ENCODE data around the gene DNAH17. TPM values are rescaled to one million over a fixed set of nuclear protein-coding genes. Genes with fewer than 3 reads are reported as not detected.

Gene DNAH17
- polyA plus RNA-seq, 3 donors from 2014 or later, result 0.09 TPM; not detected in 2

GRCh38 chr17:78433780-78434335, 143.3 kb downstream of the DNAH17 start:
- no peaks in the 10 kb centered on the region for H3K4me1 Mint-ChIP-seq
- H3K4me3 Mint-ChIP-seq, result no peak overlapping the region
- no peaks in the 10 kb centered on the region for H3K9me3 Mint-ChIP-seq
- H3K27me3 Mint-ChIP-seq (ENCODE audit: low read depth in 3 of 3), result peaks cover 4 to 12% (median 7%) of the 10 kb centered on the region in 3 donors
- no peak for DNase-seq
- no peak overlapping the region for H3K27ac Mint-ChIP-seq
- peaks cover 0 to 3% (median 0%) of the 10 kb centered on the region in 3 donors for H3K36me3 Mint-ChIP-seq

- no peaks in the 10 kb centered on the region for H3K9me3 Mint-ChIP-seq
- no peak overlapping the region for H3K4me3 Mint-ChIP-seq
- no peaks in the 10 kb centered on the region for H3K4me1 Mint-ChIP-seq
- H3K36me3 Mint-ChIP-seq, result peaks cover 0 to 3% (median 0%) of the 10 kb centered on the region in 3 donors
- peaks cover 2 to 7% (median 4%) of the 10 kb centered on the region in 3 donors for H3K27me3 Mint-ChIP-seq (ENCODE audit: low read depth in 3 of 3)
- H3K27ac Mint-ChIP-seq, result no peak overlapping the region
- no peak for DNase-seq
Measured at GRCh38 chr17:78433013-78433727, 144.0 kb downstream of the DNAH17 start.

- Mint-ChIP-seq H3K9me3 (no peaks in the 10 kb centered on the region), H3K4me1 (no peaks in the 10 kb centered on the region), H3K4me3 (no peak overlapping the region), H3K36me3 (peaks cover 0 to 3% (median under 1%) of the 10 kb centered on the region in 3 donors), H3K27ac (no peak overlapping the region), H3K27me3 (ENCODE audit: low read depth in 3 of 3) (peaks cover 2 to 3% (median 2%) of the 10 kb centered on the region in 3 donors)
- no peak for DNase-seq
Measured at GRCh38 chr17:78432226-78433012, 144.8 kb downstream of the DNAH17 start.

- Mint-ChIP-seq H3K27ac (no peak overlapping the region), H3K27me3 (ENCODE audit: low read depth in 3 of 3) (peaks cover 0 to 2% (median 0%) of the 10 kb centered on the region in 3 donors), H3K9me3 (no peaks in the 10 kb centered on the region), H3K4me1 (no peaks in the 10 kb centered on the region), H3K4me3 (no peak overlapping the region), H3K36me3 (peaks cover 0 to 3% (median 3%) of the 10 kb centered on the region in 3 donors)
- DNase-seq, result no peak
Measured at GRCh38 chr17:78431692-78431958, 145.6 kb downstream of the DNAH17 start.

GRCh38 chr17:78430892-78431691, 146.1 kb downstream of the DNAH17 start:
- Mint-ChIP-seq H3K4me3 (no peak overlapping the region), H3K27me3 (ENCODE audit: low read depth in 3 of 3) (peaks cover 0 to 2% (median 0%) of the 10 kb centered on the region in 3 donors), H3K9me3 (no peaks in the 10 kb centered on the region), H3K36me3 (peaks cover 0 to 3% (median 3%) of the 10 kb centered on the region in 3 donors), H3K27ac (no peak overlapping the region), H3K4me1 (no peaks in the 10 kb centered on the region)
- DNase-seq, result no peak

- no peak overlapping the region for H3K4me3 Mint-ChIP-seq
- no peak for DNase-seq
- peaks cover 0 to 8% (median 3%) of the 10 kb centered on the region in 3 donors for H3K36me3 Mint-ChIP-seq
- peaks cover 0 to 1% of the 10 kb centered on the region in 2 donors for H3K4me1 Mint-ChIP-seq
- no peak overlapping the region for H3K27ac Mint-ChIP-seq
- peaks cover 0 to 2% (median 0%) of the 10 kb centered on the region in 3 donors for H3K27me3 Mint-ChIP-seq (ENCODE audit: low read depth in 3 of 3)
- no peaks in the 10 kb centered on the region for H3K9me3 Mint-ChIP-seq
Measured at GRCh38 chr17:78429618-78429995, 147.6 kb downstream of the DNAH17 start.

GRCh38 chr17:78428836-78429617, 148.2 kb downstream of the DNAH17 start:
- peaks cover 3 to 11% (median 4%) of the 10 kb centered on the region in 3 donors for H3K36me3 Mint-ChIP-seq
- no peak overlapping the region for H3K4me3 Mint-ChIP-seq
- DNase-seq, result no peak
- H3K27me3 Mint-ChIP-seq (ENCODE audit: low read depth in 3 of 3), result peaks cover 0 to 2% (median 0%) of the 10 kb centered on the region in 3 donors
- no peaks in the 10 kb centered on the region for H3K9me3 Mint-ChIP-seq
- H3K27ac Mint-ChIP-seq, result no peak overlapping the region
- H3K4me1 Mint-ChIP-seq, result peaks cover 1 to 7% of the 10 kb centered on the region in 2 donors

GRCh38 chr17:78428025-78428575, 149.1 kb downstream of the DNAH17 start:
- Mint-ChIP-seq H3K27me3 (ENCODE audit: low read depth in 3 of 3) (peaks cover 0 to 2% (median under 1%) of the 10 kb centered on the region in 3 donors), H3K9me3 (no peaks in the 10 kb centered on the region), H3K27ac (peak overlapping the region in 1 of 6 donors; percentile 34), H3K4me1 (peaks cover 2 to 7% of the 10 kb centered on the region in 2 donors), H3K4me3 (no peak overlapping the region), H3K36me3 (peaks cover 3 to 12% (median 4%) of the 10 kb centered on the region in 3 donors)
- no peak for DNase-seq

GRCh38 chr17:78427140-78427539, 150.1 kb downstream of the DNAH17 start:
- H3K27me3 Mint-ChIP-seq (ENCODE audit: low read depth in 3 of 3), result peaks cover 0 to 2% (median 2%) of the 10 kb centered on the region in 3 donors
- H3K4me3 Mint-ChIP-seq, result no peak overlapping the region
- no peaks in the 10 kb centered on the region for H3K9me3 Mint-ChIP-seq
- H3K36me3 Mint-ChIP-seq, result peaks cover 3 to 14% (median 4%) of the 10 kb centered on the region in 3 donors
- H3K27ac Mint-ChIP-seq, result no peak overlapping the region
- H3K4me1 Mint-ChIP-seq, result peaks cover 4 to 7% of the 10 kb centered on the region in 2 donors
- DNase-seq, result no peak

- no peak overlapping the region for H3K4me3 Mint-ChIP-seq
- no peaks in the 10 kb centered on the region for H3K9me3 Mint-ChIP-seq
- peaks cover 3 to 14% (median 4%) of the 10 kb centered on the region in 3 donors for H3K36me3 Mint-ChIP-seq
- peaks cover 0 to 2% (median under 1%) of the 10 kb centered on the region in 3 donors for H3K27me3 Mint-ChIP-seq (ENCODE audit: low read depth in 3 of 3)
- peaks cover 5 to 7% of the 10 kb centered on the region in 2 donors for H3K4me1 Mint-ChIP-seq
- no peak overlapping the region for H3K27ac Mint-ChIP-seq
- DNase-seq, result no peak
Measured at GRCh38 chr17:78426293-78426879, 150.8 kb downstream of the DNAH17 start.

- Mint-ChIP-seq H3K4me1 (peaks cover 5 to 7% of the 10 kb centered on the region in 2 donors), H3K27me3 (ENCODE audit: low read depth in 3 of 3) (peaks cover 0 to 2% (median 0%) of the 10 kb centered on the region in 3 donors), H3K9me3 (no peaks in the 10 kb centered on the region), H3K27ac (no peak overlapping the region), H3K36me3 (peaks cover 8 to 20% (median 9%) of the 10 kb centered on the region in 3 donors), H3K4me3 (no peak overlapping the region)
- DNase-seq, result no peak
Measured at GRCh38 chr17:78425429-78425828, 151.8 kb downstream of the DNAH17 start.

GRCh38 chr17:78423961-78424675, 153.1 kb downstream of the DNAH17 start:
- H3K27ac Mint-ChIP-seq, result no peak overlapping the region

More at GRCh38 chr17:78423961-78424675, 153.1 kb downstream of the DNAH17 start:
- H3K27me3 Mint-ChIP-seq (ENCODE audit: low read depth in 3 of 3), result peaks cover 0 to 2% (median 0%) of the 10 kb centered on the region in 3 donors
- no peak for DNase-seq
- H3K4me3 Mint-ChIP-seq, result no peak overlapping the region
- H3K9me3 Mint-ChIP-seq, result no peaks in the 10 kb centered on the region
- H3K36me3 Mint-ChIP-seq, result peaks cover 7 to 22% (median 9%) of the 10 kb centered on the region in 3 donors
- peaks cover 5 to 7% of the 10 kb centered on the region in 2 donors for H3K4me1 Mint-ChIP-seq
